GM12865 (cell line): ENCODE data around the gene HAUS5.
"Not testable (repeated sequence)": the region's sequence is repeated elsewhere in the genome, so short reads cannot be mapped to it uniquely, and the experiment has no call there.

Source experiments
- DNase-seq: peaks from one replicate; pipeline ENCODE4 v3.0.0; 2010; ENCODE audit warnings: low read depth
- H3K4me3 ChIP-seq: 2 replicates; pipeline ENCODE4 v1.5.1; 2011; ENCODE audit warnings: mild to moderate bottlenecking, low read depth, low read length, control low read depth
- CTCF ChIP-seq: IDR thresholded peaks from 2 replicates; pipeline ENCODE4 v1.5.1; 2011; ENCODE audit warnings: low read length, control low read depth, low read depth, inconsistent platforms; ENCODE audit not compliant: insufficient read depth; ENCODE audit errors: missing control alignments

HAUS5 gene

GRCh38 chr19:35592226-35592625 is 20.3 kb upstream of the HAUS5 start:
- DNase-seq: peak; percentile 76
- TF ChIP-seq CTCF: peak; percentile 68

GRCh38 chr19:35595026-35595425 is 17.5 kb upstream of the HAUS5 start:
- not testable (repeated sequence) for H3K4me3 ChIP-seq, DNase-seq

More at GRCh38 chr19:35592226-35592625, 20.3 kb upstream of the HAUS5 start:
- no peak overlapping the region for H3K4me3 ChIP-seq

- no peak for TF ChIP-seq CTCF
- DNase-seq: no peak
- H3K4me3 ChIP-seq: no peak overlapping the region
Measured at GRCh38 chr19:35595928-35596327, 16.6 kb upstream of the HAUS5 start.

- DNase-seq: peak; percentile 87
- no peak overlapping the region for H3K4me3 ChIP-seq
- no peak for TF ChIP-seq CTCF
Measured at GRCh38 chr19:35596366-35596999, 16.1 kb upstream of the HAUS5 start.

- TF ChIP-seq CTCF: no peak
- DNase-seq: no peak
Measured at GRCh38 chr19:35601971-35602370, 10.6 kb upstream of the HAUS5 start.

GRCh38 chr19:35604436-35604835 is 8.1 kb upstream of the HAUS5 start:
- not testable (repeated sequence) for DNase-seq, H3K4me3 ChIP-seq

More at GRCh38 chr19:35601971-35602370, 10.6 kb upstream of the HAUS5 start:
- no peak overlapping the region for H3K4me3 ChIP-seq

GRCh38 chr19:35607170-35607569 is 5.4 kb upstream of the HAUS5 start:
- not testable (repeated sequence) for DNase-seq, H3K4me3 ChIP-seq

- DNase-seq: no peak
- no peak overlapping the region for H3K4me3 ChIP-seq
- no peak for TF ChIP-seq CTCF
Measured at GRCh38 chr19:35607661-35608060, 4.9 kb upstream of the HAUS5 start.
